Neutrophil (primary cell): ENCODE measurements around the gene KIF26B.
"Not testable (repeated sequence)": the region's sequence is repeated elsewhere in the genome, so short reads cannot be mapped to it uniquely, and the experiment has no call there.

Source experiments
- H3K27ac ChIP-seq: fragments of 200-600 bp; sonication (generic); 2 replicates; pipeline ENCODE4 v1.5.1; 2016; ENCODE audit warnings: mild to moderate bottlenecking, moderate library complexity
- H3K27me3 ChIP-seq: fragments of 200-600 bp; sonication (generic); 2 replicates; pipeline ENCODE4 v1.6.0; 2016; ENCODE audit warnings: mild to moderate bottlenecking
- H3K36me3 ChIP-seq: fragments of 200-600 bp; sonication (generic); 2 replicates; pipeline ENCODE4 v1.5.1; 2017
- H3K4me1 ChIP-seq, 2 experiments: fragments of 200-600 bp in 1 of 2; sonication (generic) in 1 of 2; 1 replicate in 1 of 2; 2 replicates in 1 of 2; pipeline versions ENCODE4 v1.5.1 to v1.6.1; 2013 to 2016; ENCODE audit warnings: low read depth in 1 of 2, low read length in 1 of 2, mild to moderate bottlenecking in 1 of 2, moderate library complexity in 1 of 2; ENCODE audit not compliant: control insufficient read depth in 1 of 2, insufficient read depth in 1 of 2
- H3K4me3 ChIP-seq, 2 experiments: fragments of 200-600 bp in 1 of 2; sonication (generic) in 1 of 2; 1 replicate in 1 of 2; 2 replicates in 1 of 2; pipeline ENCODE4 v1.5.1; 2013 to 2016; ENCODE audit warnings: low read depth in 1 of 2, low read length in 1 of 2, mild to moderate bottlenecking in 1 of 2, moderate library complexity in 1 of 2
- H3K9me3 ChIP-seq: fragments of 200-600 bp; sonication (generic); 2 replicates; pipeline ENCODE4 v1.5.1; 2016
- CTCF ChIP-seq: fragments of 200-600 bp; sonication (generic); IDR thresholded peaks from 2 replicates; pipeline ENCODE4 v1.5.1; 2016; ENCODE audit warnings: antibody characterized with exemption

KIF26B gene

GRCh38 chr1:245341743-245342142, 187.0 kb downstream of the KIF26B start:
- Histone ChIP-seq H3K36me3 (no peaks in the 10 kb centered on the region), H3K27ac (no peak overlapping the region), H3K27me3 (peaks cover 5% of the 10 kb centered on the region), H3K4me3 (no peak overlapping the region), H3K4me1 (no peaks in the 10 kb centered on the region), H3K9me3 (no peaks in the 10 kb centered on the region)
- TF ChIP-seq CTCF, result no peak

- Histone ChIP-seq H3K9me3 (no peaks in the 10 kb centered on the region), H3K27me3 (peaks cover 5% of the 10 kb centered on the region), H3K4me1 (no peaks in the 10 kb centered on the region), H3K27ac (no peak overlapping the region), H3K4me3 (no peak overlapping the region), H3K36me3 (no peaks in the 10 kb centered on the region)
- no peak for TF ChIP-seq CTCF
These were observed 190.6 kb downstream of the KIF26B start for GRCh38 chr1:245345191-245345884.

GRCh38 chr1:245348626-245349025, 193.8 kb downstream of the KIF26B start:
- H3K27ac ChIP-seq, result no peak overlapping the region
- no peak for TF ChIP-seq CTCF
- no peaks in the 10 kb centered on the region for H3K36me3 ChIP-seq
- H3K4me1 ChIP-seq, result no peaks in the 10 kb centered on the region
- no peak overlapping the region for H3K4me3 ChIP-seq
- peaks cover 9% of the 10 kb centered on the region for H3K27me3 ChIP-seq
- no peaks in the 10 kb centered on the region for H3K9me3 ChIP-seq

GRCh38 chr1:245353411-245353810, 198.6 kb downstream of the KIF26B start:
- no peak for TF ChIP-seq CTCF
- no peak overlapping the region for H3K4me3 ChIP-seq
- H3K9me3 ChIP-seq, result no peaks in the 10 kb centered on the region
- no peak overlapping the region for H3K27ac ChIP-seq
- H3K27me3 ChIP-seq, result peaks cover 3% of the 10 kb centered on the region
- H3K4me1 ChIP-seq, result no peaks in the 10 kb centered on the region
- no peaks in the 10 kb centered on the region for H3K36me3 ChIP-seq

GRCh38 chr1:245353915-245354775, 199.4 kb downstream of the KIF26B start:
- no peak overlapping the region for H3K27ac ChIP-seq
- no peaks in the 10 kb centered on the region for H3K9me3 ChIP-seq
- TF ChIP-seq CTCF, result no peak
- no peaks in the 10 kb centered on the region for H3K4me1 ChIP-seq
- no peak overlapping the region for H3K4me3 ChIP-seq
- H3K36me3 ChIP-seq, result no peaks in the 10 kb centered on the region
- peaks cover 3% of the 10 kb centered on the region for H3K27me3 ChIP-seq

- not testable (repeated sequence) for H3K4me1 ChIP-seq, H3K27ac ChIP-seq, H3K36me3 ChIP-seq, H3K4me3 ChIP-seq, H3K9me3 ChIP-seq, H3K27me3 ChIP-seq
These were observed 201.3 kb downstream of the KIF26B start for GRCh38 chr1:245355851-245356630.
